SK-N-MC (cell line): ENCODE data around the gene CEBPZ.

Source experiments
- FOXP2 ChIP-seq: optimal IDR thresholded peaks from 2 replicates; pipeline ENCODE3; 2011; ENCODE audit warnings: mild to moderate bottlenecking, moderate library complexity; ENCODE audit not compliant: insufficient read depth; ENCODE audit errors: extremely low read length, control extremely low read depth
- POLR2AphosphoS5 ChIP-seq: IDR thresholded peaks from 2 replicates; pipeline ENCODE4 v1.6.1; 2012; ENCODE audit warnings: mild to moderate bottlenecking, low read depth, low read length, borderline replicate concordance

GRCh38 chr2:37228788-37229187 is 2.6 kb downstream of the CEBPZ start:
- TF ChIP-seq POLR2AphosphoS5 = no peak
- no peak for TF ChIP-seq FOXP2
